K562 (cell line): ENCODE measurements around the gene SCFD2. TPM values are rescaled to one million over a fixed set of nuclear protein-coding genes. Genes with fewer than 3 reads are reported as not detected.

Source experiments
- CAMTA2 ChIP-seq: fragments of 250-450 bp; sonication (Bioruptor Pico); conservative IDR thresholded peaks from 2 replicates; pipeline ENCODE4 v1.5.1; 2022
- CBFA2T3 ChIP-seq: fragments of 450-650 bp; IDR thresholded peaks from 2 replicates; pipeline ENCODE4 v1.6.1; 2017
- CBX3 ChIP-seq, 2 experiments: IDR thresholded peaks; 1 replicate in 1 of 2; 2 replicates in 1 of 2; pipeline ENCODE4 v1.6.1; 2012; ENCODE audit warnings: inconsistent platforms in 2 of 2, low read length in 2 of 2, borderline replicate concordance in 1 of 2, control low read depth in 1 of 2
- CEBPG ChIP-seq, 3 experiments: fragments of 200-800 bp in 1 of 3; sonication (Bioruptor generic) in 1 of 3; sonication (generic) in 1 of 3; formaldehyde crosslinking in 1 of 3; IDR thresholded peaks in 2 of 3; conservative IDR thresholded peaks in 1 of 3; 2 replicates each; pipeline versions ENCODE4 v1.6.1 to v1.8.0; 2016 to 2022; ENCODE audit warnings: missing compliant biosample characterization in 2 of 3, missing genetic modification characterization in 2 of 3, mild to moderate bottlenecking in 1 of 3, missing genetic modification reagents in 1 of 3
- FIP1L1 ChIP-seq: fragments of 200-400 bp; formaldehyde crosslinking; IDR thresholded peaks from 2 replicates; pipeline ENCODE4 v1.6.1; 2018; ENCODE audit warnings: mild to moderate bottlenecking, low read depth, low read length; ENCODE audit not compliant: poor library complexity, severe bottlenecking
- FOXK2 ChIP-seq, 2 experiments: fragments of 450-650 bp; IDR thresholded peaks in 1 of 2; conservative IDR thresholded peaks in 1 of 2; 2 replicates each; pipeline ENCODE4 v1.6.1; 2016; ENCODE audit warnings: low read depth in 2 of 2, mild to moderate bottlenecking in 1 of 2
- KDM4B ChIP-seq, 2 experiments: fragments of 450-650 bp in 1 of 2; sonication (generic) in 1 of 2; IDR thresholded peaks; 2 replicates each; pipeline ENCODE4 v1.6.1; 2016 to 2017; ENCODE audit warnings: borderline replicate concordance in 2 of 2, antibody characterized with exemption in 1 of 2, low read depth in 1 of 2, mild to moderate bottlenecking in 1 of 2
- KLF10 ChIP-seq: fragments of 250-450 bp; sonication (Bioruptor Pico); IDR thresholded peaks from 2 replicates; pipeline ENCODE4 v1.6.1; 2021; ENCODE audit warnings: matching md5 sums
- LARP7 ChIP-seq: fragments of 450-650 bp; IDR thresholded peaks from 2 replicates; pipeline ENCODE4 v1.6.1; 2016
- MTA3 ChIP-seq: fragments of 450-650 bp; formaldehyde crosslinking; IDR thresholded peaks from 2 replicates; pipeline ENCODE4 v1.6.1; 2017; ENCODE audit warnings: mild to moderate bottlenecking, borderline replicate concordance
- POLR2AphosphoS2 ChIP-seq: IDR thresholded peaks from 2 replicates; pipeline ENCODE4 v1.6.1; 2012; ENCODE audit warnings: low read length, improper control_type of control experiment
- RFX1 ChIP-seq: fragments of 450-650 bp; IDR thresholded peaks from 2 replicates; pipeline ENCODE4 v1.6.1; 2016; ENCODE audit warnings: mild to moderate bottlenecking, moderate library complexity
- RNF2 ChIP-seq: sonication (generic); IDR thresholded peaks from 2 replicates; pipeline ENCODE4 v1.6.1; 2016
- SAFB ChIP-seq: fragments of 200-400 bp; formaldehyde crosslinking; IDR thresholded peaks from 2 replicates; pipeline ENCODE4 v1.6.1; 2017; ENCODE audit warnings: low read depth, low read length, borderline replicate concordance
- SAFB2 ChIP-seq: fragments of 200-400 bp; formaldehyde crosslinking; IDR thresholded peaks from 2 replicates; pipeline ENCODE4 v1.6.1; 2018; ENCODE audit warnings: borderline replicate concordance, low read length, low read depth, moderate library complexity; ENCODE audit not compliant: severe bottlenecking
- SMARCE1 ChIP-seq: fragments of 450-650 bp; IDR thresholded peaks from 2 replicates; pipeline ENCODE4 v1.7.1; 2016; ENCODE audit warnings: mild to moderate bottlenecking
- SP1 ChIP-seq: sonication (generic); formaldehyde crosslinking; IDR thresholded peaks from 2 replicates; pipeline ENCODE4 v1.8.1; 2022; ENCODE audit warnings: mild to moderate bottlenecking, missing genetic modification reagents
- SPI1 ChIP-seq: IDR thresholded peaks from 2 replicates; pipeline ENCODE4 v1.6.1; 2011; ENCODE audit warnings: low read depth, low read length, control low read depth, borderline replicate concordance
- TAL1 ChIP-seq: fragments of 450-650 bp; IDR thresholded peaks from 2 replicates; pipeline ENCODE4 v1.6.1; 2016; ENCODE audit warnings: mild to moderate bottlenecking
- TARDBP ChIP-seq: fragments of 450-650 bp; IDR thresholded peaks from 2 replicates; pipeline ENCODE4 v1.6.1; 2016
- TFE3 ChIP-seq: fragments of 450-650 bp; formaldehyde crosslinking; IDR thresholded peaks from 2 replicates; pipeline ENCODE4 v1.4.0; 2020; ENCODE audit warnings: mild to moderate bottlenecking, mixed read lengths
- TRIM24 ChIP-seq, 2 experiments: fragments of 450-650 bp; IDR thresholded peaks; 2 replicates each; pipeline ENCODE4 v1.6.1; 2016
- VEZF1 ChIP-seq: fragments of 200-800 bp; sonication (Bioruptor generic); IDR thresholded peaks from 2 replicates; pipeline ENCODE4 v1.6.1; 2017; ENCODE audit warnings: missing genetic modification characterization, missing compliant biosample characterization
- ZBTB17 ChIP-seq: fragments of 450-650 bp; formaldehyde crosslinking; IDR thresholded peaks from 2 replicates; pipeline ENCODE4 v1.4.0; 2020; ENCODE audit warnings: mild to moderate bottlenecking
- ZBTB7A ChIP-seq: IDR thresholded peaks from 2 replicates; pipeline ENCODE4 v1.6.1; 2011; ENCODE audit warnings: low read depth, mild to moderate bottlenecking, low read length, moderate library complexity, borderline replicate concordance; ENCODE audit not compliant: control insufficient read depth
- ZNF311 ChIP-seq: fragments of 250-450 bp; sonication (Bioruptor Pico); IDR thresholded peaks from 2 replicates; pipeline ENCODE4 v1.4.0; 2020; ENCODE audit warnings: mild to moderate bottlenecking, moderate library complexity
- polyA plus RNA-seq, 8 experiments: library from polyadenylated mRNA; depleted of rRNA in 4 of 8; stranded (reverse) in 5 of 8; unstranded in 3 of 8; fragments of >200 nt; fragmentation: Nextera tagmentation in 2 of 8; fragmentation: Illumina TruSeq in 1 of 8; extraction: Ambion mirVana in 2 of 8; extraction: Trizol in 1 of 8; gene quantifications; 2 replicates each; pipeline versions ENCODE4 v1.2.1 to v1.2.3, GENCODE V29; 2011 to 2014; ENCODE audit warnings: inconsistent platforms in 1 of 8, missing spikeins in 1 of 8
- total RNA-seq, 7 experiments: library from RNA; depleted of rRNA in 6 of 7; stranded (reverse); fragments of >200 nt in 6 of 7; fragmentation: Illumina TruSeq in 2 of 7; extraction: Trizol in 2 of 7; gene quantifications; 2 replicates each; pipeline versions ENCODE4 v1.2.1 to v1.2.3, GENCODE V29; 2011 to 2021; ENCODE audit warnings: low replicate concordance in 1 of 7

SCFD2 gene
- total and polyA plus RNA-seq, 9 of the 15 experiments (the other 6 are each of a cell fraction or from before 2014, with no cell fraction given): 5.7 to 30.3 (median 22.8) TPM

- TF ChIP-seq POLR2AphosphoS2: no peak
- TF ChIP-seq TRIM24 (IDR thresholded peaks at IDR 0.05): no peak
- TF ChIP-seq CBFA2T3: no peak
- TF ChIP-seq KDM4B (IDR thresholded peaks at IDR 0.05; ENCODE audit: borderline replicate concordance in 2 of 2, low read depth in 1 of 2): peak in 1 of 2 experiments; percentile 75; a peak in 1 of 4 replicates
- TF ChIP-seq RNF2: peak; percentile 65
- TF ChIP-seq CAMTA2 (CRISPR knock-in tag): no peak
- TF ChIP-seq SPI1: peak; percentile 54; the same call in 1 of the 2 replicates
- no peak for TF ChIP-seq TFE3
- no peak for TF ChIP-seq ZNF311 (CRISPR knock-in tag)
- TF ChIP-seq SP1 (CRISPR knock-in tag): peak; percentile 59; the same call in 1 of the 2 replicates
- no peak for TF ChIP-seq CEBPG (CRISPR knock-in tag; IDR thresholded peaks at IDR 0.05)
- no peak for TF ChIP-seq CEBPG (tag; conservative IDR thresholded peaks at IDR 0.05 in 1 of 2, IDR thresholded peaks at IDR 0.05 in 1 of 2)
- no peak for TF ChIP-seq TAL1
- no peak for TF ChIP-seq LARP7
- no peak for TF ChIP-seq RFX1
- TF ChIP-seq FOXK2 (conservative IDR thresholded peaks at IDR 0.05 in 1 of 2, IDR thresholded peaks at IDR 0.05 in 1 of 2; ENCODE audit: low read depth in 2 of 2): peak; percentile 41 to 49; a peak in 1 of 4 replicates
- peak; percentile 49 for TF ChIP-seq FIP1L1
- peak; percentile 53; the same call in 1 of the 2 replicates for TF ChIP-seq MTA3
- TF ChIP-seq SMARCE1: no peak
- TF ChIP-seq ZBTB17 (CRISPR knock-in tag): no peak
- peak; percentile 58 for TF ChIP-seq VEZF1 (CRISPR knock-in tag)
- TF ChIP-seq KLF10 (CRISPR knock-in tag): no peak
- TF ChIP-seq CBX3 (IDR thresholded peaks at IDR 0.05; ENCODE audit: borderline replicate concordance in 1 of 2, low read length in 2 of 2): 0 out of 3 replicates have a peak, but pooled peaks of 1 of the 2 experiments have one; percentile 18
- TF ChIP-seq ZBTB7A: peak; percentile 54; the same call in 1 of the 2 replicates
- TF ChIP-seq SAFB2: no peak
- TF ChIP-seq TARDBP: 0 out of 2 replicates have a peak, but pooled peaks have one; percentile 27
- no peak for TF ChIP-seq SAFB
These were observed 11.7 kb upstream of the SCFD2 start, which contains the start of gene FIP1L1 (continued) for GRCh38 chr4:53377319-53378170.
